Neural cell (in vitro differentiated cells): Measurements from ENCODE around the gene FCRL5. TPM values are rescaled to one million over a fixed set of nuclear protein-coding genes. Genes with fewer than 3 reads are reported as not detected.

ENCODE experiments used
- H2AFZ ChIP-seq: fragments of 200-600, 300-800 bp; sonication (generic), shearing (Covaris generic); 2 replicates; pipeline ENCODE4 v1.6.0; 2014; ENCODE audit warnings: low read depth, mild to moderate bottlenecking, antibody characterized with exemption, low read length, moderate library complexity
- H3F3A ChIP-seq: fragments of 200-600 bp; shearing (Covaris generic); 2 replicates; pipeline ENCODE4 v1.6.1; 2016; ENCODE audit warnings: mild to moderate bottlenecking, moderate library complexity, mixed read lengths, antibody characterized with exemption, low read length; ENCODE audit not compliant: insufficient read depth, poor library complexity, severe bottlenecking
- H3K27ac ChIP-seq: fragments of 200-600, 300-800 bp; sonication (generic), shearing (Covaris generic); 2 replicates; pipeline ENCODE4 v1.5.1; 2014; ENCODE audit warnings: mild to moderate bottlenecking, low read length, moderate library complexity
- H3K27me3 ChIP-seq: fragments of 300-800, 200-600 bp; sonication (generic), shearing (Covaris generic); 2 replicates; pipeline ENCODE4 v1.6.0; 2014; ENCODE audit warnings: mild to moderate bottlenecking, low read depth, low read length, moderate library complexity; ENCODE audit not compliant: insufficient read depth
- H3K36me3 ChIP-seq: fragments of 300-800, 200-600 bp; sonication (generic), shearing (Covaris generic); 2 replicates; pipeline ENCODE4 v1.5.1; 2014; ENCODE audit warnings: mild to moderate bottlenecking, antibody characterized with exemption, low read length, moderate library complexity; ENCODE audit not compliant: insufficient read depth
- H3K4me2 ChIP-seq: fragments of 300-800, 200-600 bp; sonication (generic), shearing (Covaris generic); 2 replicates; pipeline ENCODE4 v1.6.0; 2014; ENCODE audit warnings: mild to moderate bottlenecking, low read length
- H3K4me3 ChIP-seq: fragments of 300-800, 200-600 bp; sonication (generic), shearing (Covaris generic); 2 replicates; pipeline ENCODE4 v1.5.1; 2014; ENCODE audit warnings: mild to moderate bottlenecking, low read length, moderate library complexity
- H3K79me2 ChIP-seq: fragments of 200-600 bp; shearing (Covaris generic); replicated peaks from 2 replicates; pipeline ENCODE4 v1.6.0; 2014; ENCODE audit warnings: mild to moderate bottlenecking, low read length, moderate library complexity; ENCODE audit not compliant: insufficient read depth
- H3K9ac ChIP-seq: fragments of 300-800, 200-600 bp; sonication (generic), shearing (Covaris generic); 2 replicates; pipeline ENCODE4 v1.6.1; 2016; ENCODE audit warnings: mild to moderate bottlenecking, low read length, mixed read lengths
- H3K9me2 ChIP-seq: fragments of 200-600 bp; shearing (Covaris generic); 2 replicates; pipeline ENCODE4 v1.6.1; 2016; ENCODE audit warnings: mild to moderate bottlenecking, low read length, mixed read lengths; ENCODE audit not compliant: insufficient read depth
- H3K9me3 ChIP-seq: fragments of 200-600, 300-800 bp; sonication (generic), shearing (Covaris generic); 2 replicates; pipeline ENCODE4 v1.6.1; 2016; ENCODE audit warnings: mild to moderate bottlenecking, mixed run types, low read length, moderate library complexity, mixed read lengths
- H4K20me1 ChIP-seq: fragments of 200-600 bp; shearing (Covaris generic); 2 replicates; pipeline ENCODE4 v1.6.1; 2016; ENCODE audit warnings: mild to moderate bottlenecking, mixed run types; ENCODE audit not compliant: insufficient read depth
- CTCF ChIP-seq: fragments of 450-650 bp; IDR thresholded peaks from 2 replicates; pipeline ENCODE4 v1.5.1; 2014; ENCODE audit warnings: antibody characterized with exemption, mild to moderate bottlenecking, moderate library complexity; ENCODE audit not compliant: poor library complexity, severe bottlenecking
- EP300 ChIP-seq: fragments of 450-650 bp; conservative IDR thresholded peaks from 2 replicates; pipeline ENCODE4 v1.6.1; 2014; ENCODE audit warnings: antibody characterized with exemption, mild to moderate bottlenecking, moderate library complexity; ENCODE audit not compliant: poor library complexity, severe bottlenecking
- EZH2 ChIP-seq: fragments of 200-600, 300-800 bp; shearing (Covaris generic), sonication (generic); IDR thresholded peaks from 2 replicates; pipeline ENCODE4 v1.6.1; 2014; ENCODE audit warnings: antibody characterized with exemption, low read length, borderline replicate concordance, mild to moderate bottlenecking; ENCODE audit not compliant: insufficient read depth, poor library complexity, severe bottlenecking
- MXI1 ChIP-seq: fragments of 450-650 bp; conservative IDR thresholded peaks from 2 replicates; pipeline ENCODE4 v1.6.1; 2014; ENCODE audit warnings: antibody characterized with exemption, mild to moderate bottlenecking; ENCODE audit not compliant: poor library complexity, severe bottlenecking
- POLR2AphosphoS5 ChIP-seq: IDR thresholded peaks from 2 replicates; pipeline ENCODE4 v1.6.1; 2012
- RAD21 ChIP-seq: fragments of 450-650 bp; conservative IDR thresholded peaks from 2 replicates; pipeline ENCODE4 v1.6.1; 2014; ENCODE audit warnings: antibody characterized with exemption, mild to moderate bottlenecking, moderate library complexity
- REST ChIP-seq: IDR thresholded peaks from 2 replicates; pipeline ENCODE4 v1.6.1; 2012; ENCODE audit warnings: borderline replicate concordance
- SMC3 ChIP-seq: fragments of 450-650 bp; conservative IDR thresholded peaks from 2 replicates; pipeline ENCODE4 v1.6.1; 2014; ENCODE audit warnings: antibody characterized with exemption, mild to moderate bottlenecking, moderate library complexity; ENCODE audit not compliant: poor library complexity
- TAF1 ChIP-seq: IDR thresholded peaks from 2 replicates; pipeline ENCODE4 v1.6.1; 2012; ENCODE audit warnings: low read depth
- polyA minus RNA-seq: library from RNA; depleted of rRNA, polyadenylated mRNA; stranded (reverse); fragments of >200 nt; gene quantifications from 2 replicates; pipeline ENCODE4 v1.2.3, GENCODE V29; 2014
- polyA plus RNA-seq: library from polyadenylated mRNA; depleted of rRNA; stranded (reverse); fragments of >200 nt; gene quantifications from 2 replicates; pipeline ENCODE4 v1.2.3, GENCODE V29; 2014

FCRL5 gene
- polyA plus RNA-seq (not detected in 2 replicates), polyA minus RNA-seq (not detected in 2 replicates)

GRCh38 chr1:157551694-157552693, at the start of gene FCRL5:
Gene FCRL5 (minus strand): TSS chr1:157552515. CDS start chr1:157552362, 153 bp downstream.
- Histone ChIP-seq H3F3A (no peaks in the 10 kb centered on the region), H3K4me3 (no peak within 1 kb of the TSS), H3K4me2 (no peak within 1 kb of the TSS), H3K27ac (no peak within 1 kb of the TSS), H3K9me2 (no peaks in the 10 kb centered on the region), H3K36me3 (no peaks in the 10 kb centered on the region), H3K9me3 (no peaks in the 10 kb centered on the region), H3K79me2 (no peaks in the 10 kb centered on the region), H4K20me1 (no peaks in the 10 kb centered on the region), H3K9ac (no peak within 1 kb of the TSS), H3K27me3 (no peaks in the 10 kb centered on the region), H2AFZ (no peak within 1 kb of the TSS)
- TF ChIP-seq EZH2 (no peak), EP300 (no peak), REST (no peak), POLR2AphosphoS5 (no peak), TAF1 (no peak), RAD21 (no peak), SMC3 (no peak), CTCF (no peak), MXI1 (no peak)

- no peaks in the 10 kb centered on the region for H3K36me3 ChIP-seq
- H3K27me3 ChIP-seq = no peaks in the 10 kb centered on the region
- no peak overlapping the region for H2AFZ ChIP-seq
- H3F3A ChIP-seq = no peaks in the 10 kb centered on the region
- no peak overlapping the region for H3K9ac ChIP-seq
- no peaks in the 10 kb centered on the region for H4K20me1 ChIP-seq
- H3K4me3 ChIP-seq = no peak overlapping the region
- TF ChIP-seq TAF1 (no peak), RAD21 (no peak), POLR2AphosphoS5 (no peak), REST (no peak), EP300 (no peak), SMC3 (no peak), CTCF (no peak), MXI1 (no peak), EZH2 (no peak)
- H3K9me3 ChIP-seq = no peaks in the 10 kb centered on the region
- H3K79me2 ChIP-seq = no peaks in the 10 kb centered on the region
- no peak overlapping the region for H3K4me2 ChIP-seq
- H3K9me2 ChIP-seq = no peaks in the 10 kb centered on the region
- no peak overlapping the region for H3K27ac ChIP-seq
Measured at GRCh38 chr1:157600236-157600635, 47.9 kb upstream of the FCRL5 start.
